GM21723 (cell line): ENCODE measurements around the gene HIPK2.
A peak's percentile ranks its signal among the peaks of the same experiment; 100 is the strongest.
"Not testable (repeated sequence)": the region's sequence is repeated elsewhere in the genome, so short reads cannot be mapped to it uniquely, and the experiment has no call there.

ENCODE experiments used
- ATAC-seq: cut with Tn5 transposase; IDR thresholded peaks from one replicate; pipeline ENCODE4 v1.9.1; 2021; ENCODE audit warnings: mild to moderate bottlenecking, moderate library complexity; ENCODE audit not compliant: unreplicated experiment

Gene HIPK2

GRCh38 chr7:139679731-139680594, 97.8 kb downstream of the HIPK2 start:
- no peak for ATAC-seq

- no peak for ATAC-seq
These were observed 101.4 kb downstream of the HIPK2 start for GRCh38 chr7:139676390-139676789.

DNA sequence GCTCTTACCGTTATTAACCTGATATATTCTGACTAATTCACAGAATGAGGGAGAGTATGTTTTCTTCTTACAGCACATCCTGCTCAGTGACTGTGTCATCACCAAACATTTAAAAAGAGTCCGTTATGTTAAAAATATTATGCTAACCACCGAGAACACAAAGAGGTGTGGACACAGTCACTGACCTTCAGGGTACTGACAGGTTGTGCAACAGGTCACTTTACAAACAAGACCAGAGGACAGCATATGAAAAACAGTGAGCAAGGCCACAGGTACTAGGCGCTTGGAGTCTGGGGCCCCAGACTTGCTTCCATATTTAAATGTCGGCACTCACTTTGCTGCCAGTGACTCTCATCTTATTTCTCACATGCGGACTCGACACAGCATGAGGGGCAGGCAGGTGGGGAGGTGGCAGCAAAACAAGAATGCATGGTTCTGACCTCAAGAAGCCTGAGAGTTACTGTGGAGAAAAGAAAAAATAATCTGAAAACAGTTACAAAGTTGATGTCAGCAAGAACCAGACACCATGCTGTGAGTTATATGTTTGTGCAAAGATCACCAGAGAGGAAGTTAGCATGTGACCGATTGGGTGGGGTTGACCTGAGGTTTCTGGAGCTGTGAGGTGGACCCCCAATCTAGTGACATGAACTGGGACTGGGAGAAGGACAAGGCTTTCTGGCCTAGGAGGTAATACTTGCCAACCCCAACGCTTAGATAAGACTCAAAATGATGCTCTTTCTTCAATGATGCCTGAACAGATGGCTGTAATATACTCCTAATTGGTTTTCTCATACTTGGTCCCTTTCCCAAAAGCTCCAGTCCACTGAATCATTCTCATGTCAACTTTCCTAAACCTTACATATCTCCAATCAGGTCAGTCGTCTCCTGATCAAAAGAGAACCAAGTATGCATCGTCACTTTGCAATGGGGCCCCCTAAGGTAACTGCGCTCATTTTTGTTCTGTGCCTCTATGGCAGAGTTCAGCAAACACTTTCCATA, 102.4 kb downstream of the HIPK2 start:
- no peak for ATAC-seq

GRCh38 chr7:139674752-139675126, 103.1 kb downstream of the HIPK2 start:
- ATAC-seq = no peak

DNA sequence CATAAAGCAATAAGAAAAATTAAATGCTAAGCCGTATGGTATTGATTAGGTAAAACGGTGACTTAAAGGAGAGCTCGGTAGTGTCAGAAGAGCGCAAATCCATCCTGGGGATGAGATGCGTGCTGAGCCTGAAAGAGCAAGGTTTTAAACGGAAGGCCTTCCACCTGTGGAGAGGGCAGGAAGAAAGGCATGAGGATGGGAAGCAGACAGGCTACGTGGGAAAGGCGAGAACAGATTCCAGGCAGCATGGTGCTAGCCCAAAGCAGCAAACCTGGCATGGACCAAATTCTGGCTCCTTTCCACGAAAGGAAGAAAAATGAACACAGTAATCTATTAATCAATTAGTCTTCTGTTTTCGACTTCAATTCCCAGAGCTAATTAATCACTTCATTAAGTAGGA, 103.5 kb downstream of the HIPK2 start:
- ATAC-seq = no peak

- ATAC-seq = no peak
These were observed 104.0 kb downstream of the HIPK2 start for GRCh38 chr7:139673762-139674161.

DNA sequence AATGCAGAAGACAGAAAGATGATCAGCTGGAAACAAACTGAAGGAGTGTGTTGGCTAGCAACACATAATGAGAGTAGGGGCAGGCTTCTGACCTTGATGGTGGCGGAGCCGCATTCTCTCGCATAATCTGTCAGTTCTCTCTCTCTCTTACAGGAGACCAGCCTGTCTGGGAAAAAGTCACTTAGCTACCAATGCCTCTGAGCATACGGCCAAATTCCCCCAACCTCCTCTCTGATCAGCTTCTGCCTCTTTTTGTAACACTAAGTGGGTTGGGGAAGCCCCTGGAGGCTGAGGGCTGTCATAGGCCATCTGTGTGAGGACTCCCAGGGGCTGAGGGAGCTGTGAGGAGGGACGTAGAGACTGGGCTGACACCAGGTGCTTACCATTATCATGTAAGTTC, 104.6 kb downstream of the HIPK2 start:
- ATAC-seq = peak; percentile 86

- ATAC-seq = no peak
These were observed 105.8 kb downstream of the HIPK2 start for GRCh38 chr7:139671967-139672366.

DNA sequence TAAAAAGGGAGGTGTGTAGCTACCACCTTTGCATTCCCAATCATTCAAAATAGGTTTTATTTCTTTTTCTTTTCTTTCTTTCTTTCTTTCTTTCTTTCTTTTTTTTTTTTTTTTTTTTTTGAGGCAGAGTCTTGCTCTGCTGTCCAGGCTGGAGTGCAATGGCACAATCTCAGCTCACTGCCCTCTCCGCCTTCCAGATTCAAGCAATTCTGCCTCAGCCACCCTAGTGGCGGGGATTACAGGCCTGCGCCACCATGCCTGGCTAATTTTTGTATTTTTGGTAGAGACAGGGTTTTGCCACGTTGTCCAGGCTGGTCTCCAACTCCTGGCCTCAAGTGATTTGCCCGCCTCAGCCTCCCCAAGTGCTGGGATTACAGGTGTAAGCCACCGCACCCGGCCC, 107.1 kb downstream of the HIPK2 start:
- not testable (repeated sequence) for ATAC-seq

DNA sequence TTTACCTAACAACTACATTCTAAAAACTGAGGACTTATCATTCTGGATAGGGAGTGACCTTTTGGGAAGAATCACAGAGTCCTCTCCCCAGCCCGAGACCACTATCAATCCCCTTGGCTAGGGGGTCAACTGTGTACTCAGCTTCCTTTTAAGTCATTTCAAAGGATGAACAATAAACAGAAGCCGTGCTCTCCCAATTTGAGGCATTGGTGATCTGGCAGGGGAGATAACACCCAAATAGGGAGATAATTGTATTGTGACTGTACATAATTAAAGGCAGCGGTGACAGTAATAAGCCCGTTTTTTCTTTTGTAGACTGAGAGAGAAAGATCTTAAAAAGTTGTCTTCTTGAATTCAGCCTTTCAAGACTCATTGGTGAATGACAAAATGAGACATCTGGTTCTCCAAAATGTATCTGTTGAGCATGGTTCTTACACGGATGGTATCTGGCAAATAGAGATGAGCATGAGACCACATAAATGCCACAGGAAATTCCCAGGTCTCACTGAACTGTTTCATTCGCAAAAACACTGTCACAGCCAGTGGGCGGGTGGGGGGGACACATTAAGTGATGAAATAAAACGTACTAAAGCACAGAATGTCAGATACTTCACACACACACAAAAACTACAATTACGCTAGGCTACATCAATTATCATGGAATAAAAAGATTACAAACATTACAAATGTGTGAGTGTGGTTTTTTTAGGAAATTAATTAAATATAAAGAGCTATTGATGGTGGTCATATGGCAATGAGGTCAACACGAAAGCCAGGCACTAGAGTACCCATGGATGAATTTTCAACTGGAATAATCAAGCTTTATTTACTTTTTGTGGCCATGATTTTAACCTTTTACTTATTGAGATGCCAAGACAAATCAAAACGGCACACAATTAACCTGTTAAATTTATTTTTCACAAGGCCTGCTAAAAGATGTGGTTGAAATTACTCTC, 108.4 kb downstream of the HIPK2 start:
- ATAC-seq = no peak

- ATAC-seq = no peak
These were observed 110.4 kb downstream of the HIPK2 start for GRCh38 chr7:139667377-139667776.

DNA sequence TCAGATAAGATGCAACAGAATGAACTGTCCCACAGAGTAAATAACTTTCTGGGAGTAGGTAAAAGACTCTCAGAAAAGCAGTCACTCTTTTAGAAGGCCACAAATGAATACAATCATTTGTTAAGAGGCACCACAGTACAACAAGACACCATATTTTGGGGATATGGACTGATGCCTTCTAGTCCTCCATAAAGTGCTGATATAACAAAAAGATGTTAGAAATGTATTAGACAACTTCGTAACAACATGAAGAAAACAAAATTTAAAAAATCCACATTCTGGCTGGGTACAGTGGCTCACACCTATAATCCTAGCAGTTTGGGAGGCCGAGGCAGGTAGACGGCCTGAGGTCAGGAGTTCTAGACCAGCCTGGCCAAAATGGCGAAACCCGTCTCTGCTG, 111.3 kb downstream of the HIPK2 start:
- ATAC-seq = no peak

DNA sequence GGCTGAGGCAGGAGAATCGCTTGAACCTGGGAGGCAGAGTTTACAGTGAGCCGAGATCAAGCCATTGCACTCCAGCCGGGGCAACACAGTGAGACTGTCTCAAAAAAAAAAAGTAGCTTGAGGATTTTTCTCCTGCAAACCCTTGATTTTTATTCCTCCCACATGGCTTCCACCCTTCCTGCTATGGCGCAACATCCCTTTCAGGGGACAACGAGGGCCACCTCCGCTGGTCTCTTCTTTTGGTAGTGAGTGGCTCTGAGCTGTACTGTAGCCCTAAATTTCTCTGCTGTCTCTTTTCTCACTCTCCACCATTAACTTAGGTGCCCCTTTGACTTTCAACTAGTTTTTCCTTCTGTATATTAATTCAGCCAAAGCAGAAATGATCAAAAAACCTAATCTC, 113.4 kb downstream of the HIPK2 start:
- ATAC-seq = no peak

GRCh38 chr7:139663608-139664177, 114.1 kb downstream of the HIPK2 start:
- no peak for ATAC-seq

DNA sequence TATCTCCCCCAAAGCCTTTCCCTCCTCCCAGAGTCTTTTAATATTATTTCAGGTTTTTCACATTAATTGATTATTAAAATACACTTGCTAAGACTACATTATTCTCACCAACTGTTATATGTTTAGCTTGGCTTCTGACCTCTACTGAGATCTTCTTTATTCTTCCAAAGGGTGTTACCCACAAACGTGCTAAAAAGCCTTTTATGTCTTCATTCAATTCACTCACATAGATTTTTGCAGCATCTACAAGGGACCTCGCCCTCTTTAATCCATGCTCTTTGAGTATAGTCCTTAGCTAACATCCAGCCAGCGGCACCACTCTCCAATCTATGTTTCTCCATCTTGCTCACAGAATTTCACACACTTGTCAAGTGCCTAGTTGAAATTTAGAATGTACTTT, 115.9 kb downstream of the HIPK2 start:
- no peak for ATAC-seq

DNA sequence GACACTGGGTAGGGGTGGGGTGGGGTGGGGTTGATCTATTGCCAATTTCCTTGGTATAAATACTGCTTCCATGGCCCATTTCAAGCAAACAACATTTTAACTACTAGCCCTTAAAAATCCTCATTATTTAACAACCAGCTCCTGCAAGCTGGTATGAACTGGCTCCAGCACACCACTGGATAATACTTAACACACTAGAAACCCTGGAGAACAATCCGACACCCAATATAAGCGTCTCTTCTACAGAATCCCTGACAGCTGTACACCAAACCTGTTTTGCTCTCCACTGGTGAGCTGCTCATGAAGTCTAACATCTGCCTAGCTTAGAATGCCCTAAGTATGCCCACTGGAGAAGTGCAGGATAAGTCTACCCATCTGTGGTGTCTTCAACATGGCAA, 116.8 kb downstream of the HIPK2 start:
- ATAC-seq = no peak

DNA sequence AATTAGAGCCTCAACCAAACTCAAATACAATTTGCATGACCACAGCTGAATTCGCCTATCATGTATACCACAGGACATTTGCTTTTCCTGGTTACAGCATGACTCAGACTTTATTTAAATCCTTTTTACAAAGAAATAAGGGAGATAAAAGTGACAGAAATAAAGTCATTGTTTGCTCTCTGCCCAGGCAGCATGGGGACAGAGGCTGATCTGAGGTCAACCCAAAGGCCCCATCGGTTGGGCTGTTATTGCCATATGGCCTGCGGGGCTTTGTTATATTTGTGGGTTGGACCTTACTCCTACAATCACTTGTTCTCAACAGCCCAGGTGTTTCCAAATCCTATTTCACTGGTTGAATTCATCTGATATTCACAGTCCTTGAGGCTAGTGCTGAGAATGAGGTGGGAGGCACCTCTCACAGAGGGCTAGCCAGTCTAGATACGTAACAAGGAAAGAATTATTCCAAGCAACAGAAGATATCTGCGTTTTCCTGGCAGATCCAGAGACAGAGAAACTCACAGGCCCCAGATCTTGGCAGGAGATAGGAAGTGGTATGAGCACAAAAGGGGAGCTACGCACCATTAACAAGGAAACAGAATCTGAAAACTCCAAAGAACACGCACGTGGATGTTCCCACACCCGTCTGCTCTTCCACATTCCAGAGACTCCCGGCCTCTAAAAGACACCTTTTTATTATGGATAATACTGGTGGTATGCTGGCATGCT, 117.3 kb downstream of the HIPK2 start:
- ATAC-seq = no peak

DNA sequence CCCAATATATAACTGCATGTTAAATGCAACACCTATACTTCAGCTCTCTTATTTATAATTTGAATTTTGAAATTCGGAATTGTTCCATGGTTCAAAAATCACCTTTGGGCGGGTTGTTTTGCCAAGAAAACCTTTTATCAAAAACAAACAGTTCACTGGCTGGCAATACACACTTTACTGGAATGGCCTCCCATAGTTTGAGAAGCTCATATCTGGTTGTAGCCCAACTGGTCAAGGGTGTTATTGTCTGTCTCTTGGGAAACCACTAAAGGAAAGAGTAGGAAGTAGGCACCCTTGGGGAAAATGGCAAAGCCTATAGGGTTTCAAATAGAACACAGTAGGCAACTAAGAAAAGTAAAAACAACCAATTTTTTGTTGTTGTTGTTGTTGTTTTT, 117.9 kb downstream of the HIPK2 start:
- no peak for ATAC-seq

DNA sequence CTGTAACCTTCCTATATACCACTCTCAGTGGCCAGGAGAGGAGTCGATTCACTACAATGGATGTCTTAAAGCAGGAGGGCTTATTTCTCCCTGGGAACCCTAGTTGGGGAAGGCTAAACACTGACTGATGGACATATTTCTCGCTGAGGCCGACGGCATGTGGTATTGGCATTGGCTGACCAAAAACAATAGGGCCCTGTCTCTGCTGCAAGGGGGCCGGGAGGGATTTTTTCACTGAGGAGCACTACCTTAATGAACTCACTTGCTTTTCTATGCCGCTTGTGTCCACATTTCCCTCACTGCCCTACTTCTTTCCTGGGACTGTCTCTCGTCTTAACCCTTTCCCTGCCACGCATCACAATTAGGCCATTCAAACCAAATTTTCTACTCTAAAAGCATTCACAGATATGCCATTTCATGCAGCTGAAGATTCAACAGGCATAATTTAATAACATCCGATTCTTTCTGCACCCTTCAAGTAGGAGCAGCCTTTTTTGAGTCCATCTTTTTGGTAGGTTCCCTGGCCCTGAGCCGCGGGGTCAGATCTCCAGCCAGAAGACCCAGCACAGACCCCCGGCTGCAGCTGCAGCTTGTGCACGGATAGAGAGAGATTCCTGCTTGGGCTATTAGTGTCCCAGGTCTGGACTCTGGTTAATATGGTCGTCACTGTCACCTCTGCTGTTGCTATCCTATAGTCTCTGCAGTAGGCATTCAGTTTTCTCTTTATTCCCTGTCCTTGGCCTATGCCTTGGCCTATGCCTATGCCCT, 118.7 kb downstream of the HIPK2 start:
- ATAC-seq = no peak
